Type B pancreatic cell (in vitro differentiated cells): ENCODE data around the gene CD302. TPM values are rescaled to one million over a fixed set of nuclear protein-coding genes. Genes with fewer than 3 reads are reported as not detected.
"Not testable (repeated sequence)": the region's sequence is repeated elsewhere in the genome, so short reads cannot be mapped to it uniquely, and the experiment has no call there.

Experiments used
- DNase-seq: peaks from one replicate; pipeline ENCODE4 v3.0.0; 2021; ENCODE audit warnings: mixed read lengths; ENCODE audit not compliant: unreplicated experiment; ENCODE audit errors: extremely low spot score
- H3K27ac Mint-ChIP-seq: 2 replicates; pipeline ENCODE4 v1.8.0; 2021; ENCODE audit warnings: mild to moderate bottlenecking, mixed read lengths
- H3K27me3 Mint-ChIP-seq: 2 replicates; pipeline ENCODE4 v1.8.0; 2021; ENCODE audit warnings: mixed read lengths
- H3K36me3 Mint-ChIP-seq: 2 replicates; pipeline ENCODE4 v1.8.0; 2021; ENCODE audit warnings: mixed read lengths
- H3K4me1 Mint-ChIP-seq: one replicate; pipeline ENCODE4 v1.8.0; 2021; ENCODE audit warnings: mixed read lengths; ENCODE audit not compliant: unreplicated experiment
- H3K4me3 Mint-ChIP-seq: 2 replicates; pipeline ENCODE4 v1.8.0; 2021; ENCODE audit warnings: mild to moderate bottlenecking, mixed read lengths
- H3K9me3 Mint-ChIP-seq: 2 replicates; pipeline ENCODE4 v1.8.0; 2021; ENCODE audit warnings: mixed read lengths
- total RNA-seq: library from RNA; stranded (reverse); gene quantifications from 2 replicates; pipeline ENCODE4 v1.2.1, GENCODE V29; 2021; ENCODE audit warnings: low replicate concordance
- TF ChIP-seq, protein P1 (sequence below): fragments of 200-600 bp; sonication (generic); conservative IDR thresholded peaks from 2 replicates; pipeline ENCODE4 v1.5.0; 2021; ENCODE audit warnings: antibody characterized with exemption, mild to moderate bottlenecking

CD302 gene
- total RNA-seq, 1 donor from 2014 or later, result 4.2 TPM

DNA sequence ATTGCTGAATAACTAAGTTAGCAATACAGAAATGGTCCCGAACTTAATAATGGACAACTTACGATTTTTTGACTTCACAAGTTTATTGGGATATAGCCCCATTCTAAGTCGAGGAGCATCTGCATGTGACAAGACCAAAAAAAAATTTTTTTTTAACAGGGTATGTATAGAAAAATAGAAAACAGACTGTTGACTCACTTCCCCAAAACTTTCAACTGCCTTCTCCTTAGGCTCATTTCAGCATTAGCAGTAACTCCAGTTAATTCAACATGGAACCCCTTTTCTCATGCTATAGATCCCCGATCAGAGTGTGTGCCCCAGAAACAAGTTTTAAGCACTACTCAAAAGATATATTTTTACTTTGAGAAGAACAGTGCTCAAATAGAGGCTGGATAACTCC, 5.4 kb downstream of the CD302 start:
- Mint-ChIP-seq H3K36me3 (peaks cover 4% of the 10 kb centered on the region), H3K9me3 (no peaks in the 10 kb centered on the region), H3K27me3 (peaks cover 24% of the 10 kb centered on the region)

GRCh38 chr2:159792036-159792435, 6.0 kb downstream of the CD302 start:
- DNase-seq, result no peak
- H3K4me3 Mint-ChIP-seq, result no peak overlapping the region
- H3K27me3 Mint-ChIP-seq, result peaks cover 19% of the 10 kb centered on the region
- peaks cover 5% of the 10 kb centered on the region for H3K4me1 Mint-ChIP-seq
- H3K9me3 Mint-ChIP-seq, result no peaks in the 10 kb centered on the region
- H3K27ac Mint-ChIP-seq, result no peak overlapping the region
- H3K36me3 Mint-ChIP-seq, result peaks cover 4% of the 10 kb centered on the region
- TF ChIP-seq, protein P1, sequence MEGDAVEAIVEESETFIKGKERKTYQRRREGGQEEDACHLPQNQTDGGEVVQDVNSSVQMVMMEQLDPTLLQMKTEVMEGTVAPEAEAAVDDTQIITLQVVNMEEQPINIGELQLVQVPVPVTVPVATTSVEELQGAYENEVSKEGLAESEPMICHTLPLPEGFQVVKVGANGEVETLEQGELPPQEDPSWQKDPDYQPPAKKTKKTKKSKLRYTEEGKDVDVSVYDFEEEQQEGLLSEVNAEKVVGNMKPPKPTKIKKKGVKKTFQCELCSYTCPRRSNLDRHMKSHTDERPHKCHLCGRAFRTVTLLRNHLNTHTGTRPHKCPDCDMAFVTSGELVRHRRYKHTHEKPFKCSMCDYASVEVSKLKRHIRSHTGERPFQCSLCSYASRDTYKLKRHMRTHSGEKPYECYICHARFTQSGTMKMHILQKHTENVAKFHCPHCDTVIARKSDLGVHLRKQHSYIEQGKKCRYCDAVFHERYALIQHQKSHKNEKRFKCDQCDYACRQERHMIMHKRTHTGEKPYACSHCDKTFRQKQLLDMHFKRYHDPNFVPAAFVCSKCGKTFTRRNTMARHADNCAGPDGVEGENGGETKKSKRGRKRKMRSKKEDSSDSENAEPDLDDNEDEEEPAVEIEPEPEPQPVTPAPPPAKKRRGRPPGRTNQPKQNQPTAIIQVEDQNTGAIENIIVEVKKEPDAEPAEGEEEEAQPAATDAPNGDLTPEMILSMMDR, result no peak

More for the DNA sequence above, 5.4 kb downstream of the CD302 start:
- peaks cover 9% of the 10 kb centered on the region for H3K4me1 Mint-ChIP-seq
- no peak for DNase-seq
- no peak overlapping the region for H3K4me3 Mint-ChIP-seq
- TF ChIP-seq, protein P1, result no peak
- H3K27ac Mint-ChIP-seq, result no peak overlapping the region

- Mint-ChIP-seq H3K4me1 (peaks cover 1% of the 10 kb centered on the region), H3K36me3 (peaks cover 1% of the 10 kb centered on the region), H3K9me3 (no peaks in the 10 kb centered on the region), H3K27me3 (peaks cover 2% of the 10 kb centered on the region), H3K27ac (no peak overlapping the region), H3K4me3 (no peak overlapping the region)
- TF ChIP-seq, protein P1, result no peak
- no peak for DNase-seq
Observed at GRCh38 chr2:159790323-159790722, 7.7 kb downstream of the CD302 start.

DNA sequence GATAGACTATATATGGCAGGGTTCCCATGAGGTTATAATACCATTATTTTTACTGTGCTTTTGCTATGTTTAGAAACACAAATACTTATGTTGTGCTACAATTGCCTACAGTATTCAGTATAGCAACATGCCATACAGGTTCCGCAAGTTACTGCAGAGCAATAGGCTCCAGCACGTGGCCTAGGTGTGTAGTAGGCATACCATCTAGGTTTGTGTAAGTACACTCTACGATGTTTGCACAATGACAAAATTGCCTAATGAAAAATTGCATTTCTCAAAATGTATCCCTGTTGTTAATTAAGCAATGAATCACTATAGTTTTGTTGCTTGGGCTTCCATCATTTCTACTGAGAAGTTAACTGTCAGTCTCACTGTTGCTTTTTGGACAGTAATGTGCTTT, 9.8 kb downstream of the CD302 start:
- peak overlapping the region; percentile 53 for H3K4me3 Mint-ChIP-seq
- H3K27ac Mint-ChIP-seq, result peak overlapping the region; percentile 84
- no peaks in the 10 kb centered on the region for H3K9me3 Mint-ChIP-seq
- no peaks in the 10 kb centered on the region for H3K27me3 Mint-ChIP-seq
- no peak for DNase-seq
- no peaks in the 10 kb centered on the region for H3K36me3 Mint-ChIP-seq
- TF ChIP-seq, protein P1, result no peak
- no peaks in the 10 kb centered on the region for H3K4me1 Mint-ChIP-seq

DNA sequence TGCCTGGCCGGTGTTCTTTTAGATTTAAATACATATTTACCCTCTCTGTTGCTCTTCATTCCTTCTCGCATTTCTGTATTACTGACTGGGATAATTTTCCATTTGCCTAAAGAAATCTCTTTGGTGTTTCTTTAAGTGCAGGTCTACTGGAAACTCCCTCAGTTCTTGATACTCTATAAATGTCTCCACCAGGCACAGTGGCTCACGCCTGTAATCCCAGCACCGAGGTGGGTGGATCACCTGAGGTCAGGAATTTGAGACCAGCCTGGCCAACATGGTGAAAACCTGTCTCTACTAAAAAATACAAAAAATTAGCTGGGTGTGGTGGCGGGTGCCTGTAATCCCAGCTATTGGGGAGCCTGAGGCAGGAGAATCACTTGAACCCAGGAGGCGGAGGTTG, 10.4 kb downstream of the CD302 start:
- H3K4me1 Mint-ChIP-seq, H3K27me3 Mint-ChIP-seq: not testable (repeated sequence)

GRCh38 chr2:159786938-159787337, 11.1 kb downstream of the CD302 start:
- H3K27ac Mint-ChIP-seq, result no peak overlapping the region
- DNase-seq, result no peak
- TF ChIP-seq, protein P1, result no peak
- H3K36me3 Mint-ChIP-seq, result no peaks in the 10 kb centered on the region
- no peaks in the 10 kb centered on the region for H3K4me1 Mint-ChIP-seq
- H3K9me3 Mint-ChIP-seq, result no peaks in the 10 kb centered on the region
- no peaks in the 10 kb centered on the region for H3K27me3 Mint-ChIP-seq
- no peak overlapping the region for H3K4me3 Mint-ChIP-seq

More for the DNA sequence above, 10.4 kb downstream of the CD302 start:
- not testable (repeated sequence) for H3K36me3 Mint-ChIP-seq, DNase-seq, H3K9me3 Mint-ChIP-seq
- H3K27ac Mint-ChIP-seq, result peak overlapping the region; percentile 84
- peak overlapping the region; percentile 10 for H3K4me3 Mint-ChIP-seq
